IMR-90 (cell line): ENCODE results near the gene DNTT. TPM values are rescaled to one million over a fixed set of nuclear protein-coding genes. Genes with fewer than 3 reads are reported as not detected.

ENCODE experiments used
- ATAC-seq: fragments of 200-7000 bp; cut with Tn5 transposase; 2 replicates; pipeline ENCODE4 v1.9.1; 2020; ENCODE audit warnings: low read depth, mild to moderate bottlenecking, moderate library complexity
- BruUV-seq: library from RNA; stranded (reverse); fragments of 400-500 nt; replicated peaks from 2 replicates; lab custom pipeline; 2021; lab: Mats Ljungman, UMichigan
- CTCF ChIA-PET: fragments of 300-600 bp; formaldehyde crosslinking; extraction: SDS; loops from one replicate; lab custom pipeline; 2021; ENCODE audit warnings: antibody characterized with exemption; lab: Yijun Ruan, JAX
- POLR2A ChIA-PET: fragments of 300-600 bp; sonication (Branson Sonifier 250); formaldehyde crosslinking; loops from one replicate; lab custom pipeline; 2022; ENCODE audit warnings: antibody characterized with exemption; ENCODE audit not compliant: unreplicated experiment; lab: Charles Lee
- DNase-seq: peaks from one replicate; pipeline ENCODE4 v3.0.0; 2013
- H2AFZ ChIP-seq: replicated peaks from 2 replicates; pipeline ENCODE3; 2013; ENCODE audit warnings: low read length, mild to moderate bottlenecking; ENCODE audit not compliant: poor library complexity
- H2AK5ac ChIP-seq: 2 replicates; pipeline ENCODE4 v1.6.1; 2013; ENCODE audit warnings: low read depth, low read length, inconsistent platforms
- H2AK9ac ChIP-seq: replicated peaks from 2 replicates; pipeline ENCODE3; 2013; ENCODE audit warnings: mild to moderate bottlenecking, low read depth, low read length, moderate library complexity; ENCODE audit not compliant: poor library complexity
- H2BK120ac ChIP-seq: 2 replicates; pipeline ENCODE4 v1.6.1; 2013; ENCODE audit warnings: low read depth, low read length, inconsistent platforms
- H2BK15ac ChIP-seq: 3 replicates; pipeline ENCODE4 v1.6.1; 2013; ENCODE audit warnings: low read depth, low read length, inconsistent platforms
- H2BK20ac ChIP-seq: 2 replicates; pipeline ENCODE4 v1.6.1; 2013; ENCODE audit warnings: low read depth, mild to moderate bottlenecking, inconsistent platforms, low read length, moderate library complexity
- H2BK5ac ChIP-seq: 2 replicates; pipeline ENCODE4 v1.6.1; 2013; ENCODE audit warnings: mild to moderate bottlenecking, low read depth, low read length, inconsistent platforms; ENCODE audit not compliant: poor library complexity, severe bottlenecking
- H3K14ac ChIP-seq: replicated peaks from 2 replicates; pipeline ENCODE4 v1.6.1; 2013; ENCODE audit warnings: low read depth, low read length, inconsistent platforms
- H3K18ac ChIP-seq: 2 replicates; pipeline ENCODE4 v1.6.1; 2013; ENCODE audit warnings: low read depth, low read length, control low read depth
- H3K23ac ChIP-seq: 2 replicates; pipeline ENCODE4 v1.6.1; 2013; ENCODE audit warnings: low read depth, low read length, inconsistent platforms
- H3K27ac ChIP-seq: 2 replicates; pipeline ENCODE4 v1.5.1; 2013; ENCODE audit warnings: mild to moderate bottlenecking, control low read depth, low read length; ENCODE audit not compliant: insufficient read depth
- H3K27me3 ChIP-seq: 2 replicates; pipeline ENCODE4 v1.6.1; 2013; ENCODE audit warnings: low read length; ENCODE audit not compliant: control insufficient read depth, insufficient read depth
- H3K36me3 ChIP-seq: 2 replicates; pipeline ENCODE4 v1.6.1; 2013; ENCODE audit warnings: low read length, mixed read lengths; ENCODE audit not compliant: control insufficient read depth, insufficient read depth
- H3K4ac ChIP-seq: 2 replicates; pipeline ENCODE4 v1.6.1; 2013; ENCODE audit warnings: low read depth, low read length, inconsistent platforms
- H3K4me1 ChIP-seq: 2 replicates; pipeline ENCODE4 v1.6.1; 2013; ENCODE audit warnings: low read length, mixed read lengths; ENCODE audit not compliant: control insufficient read depth, insufficient read depth
- H3K4me2 ChIP-seq: 2 replicates; pipeline ENCODE4 v1.6.1; 2013; ENCODE audit warnings: low read depth, mild to moderate bottlenecking, control low read depth, low read length, moderate library complexity
- H3K4me3 ChIP-seq: 2 replicates; pipeline ENCODE4 v1.5.1; 2013; ENCODE audit warnings: low read depth, mild to moderate bottlenecking, control low read depth, low read length, moderate library complexity; ENCODE audit not compliant: insufficient read depth
- H3K56ac ChIP-seq: 2 replicates; pipeline ENCODE4 v1.6.1; 2013; ENCODE audit warnings: low read length, inconsistent platforms; ENCODE audit not compliant: insufficient read depth; ENCODE audit errors: extremely low read depth
- H3K79me1 ChIP-seq, 2 experiments: 2 replicates each; pipeline ENCODE4 v1.6.1; 2013; ENCODE audit warnings: low read length in 2 of 2, inconsistent platforms in 1 of 2, low read depth in 1 of 2
- H3K9ac ChIP-seq: 2 replicates; pipeline ENCODE4 v1.6.1; 2013; ENCODE audit warnings: low read depth, low read length, control low read depth
- H3K9me1 ChIP-seq: 2 replicates; pipeline ENCODE4 v1.6.1; 2013; ENCODE audit warnings: low read length, inconsistent platforms; ENCODE audit not compliant: insufficient read depth
- H3K9me3 ChIP-seq: 2 replicates; pipeline ENCODE4 v1.6.1; 2013; ENCODE audit warnings: low read length; ENCODE audit not compliant: control insufficient read depth, insufficient read depth
- H4K20me1 ChIP-seq: 2 replicates; pipeline ENCODE4 v1.6.1; 2013; ENCODE audit warnings: low read length, inconsistent platforms; ENCODE audit not compliant: insufficient read depth
- H4K5ac ChIP-seq: 2 replicates; pipeline ENCODE4 v1.6.1; 2013; ENCODE audit warnings: mild to moderate bottlenecking, low read depth, low read length, control low read depth
- H4K8ac ChIP-seq, 2 experiments: 2 replicates each; pipeline ENCODE4 v1.6.1; 2013; ENCODE audit warnings: low read depth in 2 of 2, low read length in 2 of 2, control low read depth in 1 of 2, inconsistent platforms in 1 of 2
- H4K91ac ChIP-seq: 2 replicates; pipeline ENCODE4 v1.6.1; 2013; ENCODE audit warnings: low read depth, low read length, inconsistent platforms; ENCODE audit not compliant: insufficient read depth
- BHLHE40 ChIP-seq: fragments of 150-350 bp; IDR thresholded peaks from 2 replicates; pipeline ENCODE4 v1.6.1; 2016; ENCODE audit warnings: mild to moderate bottlenecking, low read depth, low read length
- CEBPB ChIP-seq: IDR thresholded peaks from 2 replicates; pipeline ENCODE4 v1.6.1; 2012; ENCODE audit warnings: low read depth, low read length, improper control_type of control experiment
- CHD1 ChIP-seq: IDR thresholded peaks from 2 replicates; pipeline ENCODE4 v1.6.1; 2012; ENCODE audit warnings: low read depth, low read length, improper control_type of control experiment
- CTCF ChIP-seq: conservative IDR thresholded peaks from 2 replicates; pipeline ENCODE4 v1.5.1; 2012; ENCODE audit warnings: mild to moderate bottlenecking, low read depth, low read length, improper control_type of control experiment
- ELK1 ChIP-seq: fragments of 150-350 bp; IDR thresholded peaks from 2 replicates; pipeline ENCODE4 v1.6.1; 2016; ENCODE audit warnings: low read depth, mild to moderate bottlenecking, low read length, moderate library complexity, borderline replicate concordance
- FOS ChIP-seq: fragments of 150-350 bp; IDR thresholded peaks from 2 replicates; pipeline ENCODE4 v1.6.1; 2016; ENCODE audit warnings: low read depth, low read length
- MAFK ChIP-seq: IDR thresholded peaks from 2 replicates; pipeline ENCODE4 v1.6.1; 2012; ENCODE audit warnings: low read depth, low read length, improper control_type of control experiment
- MAZ ChIP-seq: IDR thresholded peaks from 2 replicates; pipeline ENCODE4 v1.6.1; 2012; ENCODE audit warnings: low read depth, mild to moderate bottlenecking, low read length, improper control_type of control experiment, moderate library complexity, borderline replicate concordance
- MXI1 ChIP-seq: IDR thresholded peaks from 2 replicates; pipeline ENCODE4 v1.6.1; 2012; ENCODE audit warnings: low read depth, mild to moderate bottlenecking, low read length, moderate library complexity, borderline replicate concordance
- NFE2L2 ChIP-seq: fragments of 150-350 bp; IDR thresholded peaks from 2 replicates; pipeline ENCODE4 v1.6.1; 2016; ENCODE audit warnings: low read depth, mild to moderate bottlenecking, low read length
- POLR2A ChIP-seq: IDR thresholded peaks from 2 replicates; pipeline ENCODE4 v1.6.1; 2012; ENCODE audit warnings: mild to moderate bottlenecking, low read depth, low read length
- RAD21 ChIP-seq: IDR thresholded peaks from 2 replicates; pipeline ENCODE4 v1.6.1; 2012; ENCODE audit warnings: low read length, improper control_type of control experiment
- RCOR1 ChIP-seq: IDR thresholded peaks from 2 replicates; pipeline ENCODE4 v1.6.1; 2012; ENCODE audit warnings: mild to moderate bottlenecking, low read length, improper control_type of control experiment; ENCODE audit not compliant: insufficient replicate concordance
- RFX5 ChIP-seq: IDR thresholded peaks from 2 replicates; pipeline ENCODE4 v1.8.0; 2012; ENCODE audit warnings: low read depth, mild to moderate bottlenecking, low read length, moderate library complexity
- SMC3 ChIP-seq: fragments of 150-350 bp; IDR thresholded peaks from 2 replicates; pipeline ENCODE4 v1.6.1; 2016; ENCODE audit warnings: low read depth, mild to moderate bottlenecking, antibody characterized with exemption, low read length, moderate library complexity
- USF2 ChIP-seq: fragments of 150-350 bp; IDR thresholded peaks from 2 replicates; pipeline ENCODE4 v1.6.1; 2017; ENCODE audit warnings: mild to moderate bottlenecking, antibody characterized with exemption, low read length, low read depth
- WGBS, 2 experiments: methylation state at CpG; one replicate each; pipeline versions ENCODE4 v1.1.5 to v1.1.7; 2013; ENCODE audit warnings: missing lambda C conversion rate in 2 of 2; ENCODE audit not compliant: insufficient read length in 1 of 2; ENCODE audit errors: extremely low coverage in 2 of 2; 5-methylcytosine and 5-hydroxymethylcytosine counted together
- dilution Hi-C: fragments of 300-500 bp; cut with HindIII; formaldehyde crosslinking; loops from one replicate; pipeline ENCODE4 v1.14.3; 2018; ENCODE audit warnings: low sequenced_read_pairs; ENCODE audit not compliant: unreplicated experiment
- in situ Hi-C: fragments of 300-500 bp; cut with MboI; formaldehyde crosslinking; loops from 3 replicates; pipeline ENCODE4 v1.14.3; 2019; ENCODE audit warnings: low sequenced_read_pairs, inconsistent platforms, mixed read lengths
- intact Hi-C: fragments of 100-400 bp; cut with micrococcal nuclease; formaldehyde crosslinking; loops from 2 replicates; pipeline ENCODE4 v1.10.0; 2022
- polyA plus RNA-seq, 3 experiments: library from polyadenylated mRNA; depleted of rRNA; stranded (reverse); fragments of >200 nt; gene quantifications; 2 replicates each; pipeline ENCODE4 v1.2.3, GENCODE V29; 2012; ENCODE audit warnings: low replicate concordance in 1 of 3
- total RNA-seq: library from RNA; depleted of rRNA; stranded (reverse); fragments of >200 nt; gene quantifications from 2 replicates; pipeline ENCODE4 v1.2.3, GENCODE V29; 2012

Gene DNTT
- total and polyA plus RNA-seq, 2 of the 4 experiments (the other 2 are of a cell fraction): not detected

- in situ Hi-C loops (no loop called here), intact Hi-C loops (no loop called here), dilution Hi-C loops (no loop called here)
- Histone ChIP-seq H4K8ac (no peak overlapping the region), H3K4me1 (no peaks in the 10 kb centered on the region), H2BK5ac (no peak overlapping the region), H4K5ac (no peak overlapping the region), H2AK5ac (no peak overlapping the region), H2BK15ac (no peak overlapping the region), H3K23ac (no peak overlapping the region), H2BK20ac (no peak overlapping the region), H4K20me1 (no peaks in the 10 kb centered on the region), H4K91ac (no peak overlapping the region), H3K9ac (no peak overlapping the region), H3K9me3 (no peaks in the 10 kb centered on the region), H3K27me3 (no peaks in the 10 kb centered on the region; the same call in 1 of the 2 replicates), H2BK120ac (no peak overlapping the region), H3K9me1 (no peaks in the 10 kb centered on the region), H3K79me1 (no peaks in the 10 kb centered on the region), H2AFZ (no peak overlapping the region), H3K56ac (no peak overlapping the region), H3K4me2 (no peak overlapping the region), H3K4ac (no peak overlapping the region), H3K18ac (no peak overlapping the region), H3K14ac (no peak overlapping the region), H2AK9ac (no peak overlapping the region), H3K27ac (no peak overlapping the region), H3K36me3 (no peaks in the 10 kb centered on the region), H3K4me3 (no peak overlapping the region)
- TF ChIP-seq BHLHE40 (no peak), MAFK (no peak), POLR2A (no peak), CTCF (no peak), MAZ (no peak), RAD21 (no peak), RCOR1 (no peak), CEBPB (no peak), USF2 (no peak), RFX5 (no peak), NFE2L2 (no peak), SMC3 (no peak), FOS (no peak), MXI1 (no peak), ELK1 (no peak), CHD1 (no peak)
- no CpG with 5 or more reads among the region's 4 CpGs for WGBS, 2 experiments
- ATAC-seq: no peak
- no TSS peak for BruUV-seq
- ChIA-PET POLR2A (no interaction called here), CTCF (no interaction called here)
- DNase-seq: no peak
Observed at GRCh38 chr10:96342402-96342801, 38.2 kb downstream of the DNTT start.
